ENCODE results near the gene OSBP2.
A peak's percentile ranks its signal among the peaks of the same experiment; 100 is the strongest.

The OSBP2 gene

DNA sequence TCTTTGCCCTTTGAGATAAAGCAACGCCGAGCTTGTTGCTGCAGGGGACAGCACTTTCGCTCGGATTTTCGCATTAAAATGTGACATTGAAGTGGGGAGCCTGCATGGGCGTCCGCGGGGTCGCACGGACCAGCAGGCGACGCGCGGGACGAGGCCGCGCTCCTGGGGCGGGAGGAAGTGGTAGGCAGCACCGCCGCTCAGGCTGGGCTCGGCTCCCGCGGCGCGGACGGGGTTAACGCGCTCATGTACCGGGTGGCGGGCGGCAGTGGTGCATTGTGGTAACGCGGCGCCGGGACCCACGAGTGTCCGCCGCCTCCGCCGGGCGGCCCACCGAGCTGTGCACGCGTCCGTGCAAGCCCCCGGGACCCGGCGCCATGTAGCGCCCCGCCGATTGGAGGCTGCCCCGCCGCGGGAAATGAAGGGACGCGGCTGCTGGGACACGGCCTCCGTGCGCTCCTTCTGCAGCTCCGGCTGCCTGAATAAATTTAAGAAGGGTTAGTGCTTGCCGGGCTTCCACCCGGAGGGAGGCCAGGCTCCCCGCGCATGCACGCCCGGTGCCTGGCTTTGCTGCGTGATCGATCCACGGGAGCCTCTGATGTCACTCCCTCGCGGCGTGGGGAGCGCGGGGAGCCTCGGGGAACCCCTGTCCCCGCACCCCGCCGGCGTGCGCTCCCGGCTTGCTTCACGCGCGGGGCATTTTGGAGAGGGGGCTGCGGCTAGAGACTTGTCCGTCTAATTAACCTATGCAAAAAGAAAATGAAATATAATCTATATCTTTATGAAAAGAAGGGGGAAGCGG, 127.7 kb downstream of the OSBP2 start:
- no peak for DNase-seq

DNA sequence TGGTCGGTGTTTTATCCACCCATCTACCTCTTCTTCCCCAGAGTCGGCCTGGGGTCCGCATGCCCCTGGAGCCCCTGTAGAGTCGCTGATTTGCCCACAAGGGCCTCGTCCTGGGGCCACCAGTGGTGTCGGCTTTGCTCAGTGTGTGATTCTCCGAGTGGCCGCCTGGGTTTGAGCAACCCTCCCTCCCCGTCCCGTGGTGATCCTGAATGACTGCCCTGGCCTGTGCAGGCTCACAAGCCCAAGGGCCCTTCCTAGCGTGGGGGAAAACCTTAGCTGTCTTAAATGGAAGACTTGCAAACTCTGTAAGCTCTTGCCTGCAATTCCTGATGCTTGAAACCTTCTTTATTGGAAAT, 128.3 kb downstream of the OSBP2 start:
- DNase-seq, result no peak

DNA sequence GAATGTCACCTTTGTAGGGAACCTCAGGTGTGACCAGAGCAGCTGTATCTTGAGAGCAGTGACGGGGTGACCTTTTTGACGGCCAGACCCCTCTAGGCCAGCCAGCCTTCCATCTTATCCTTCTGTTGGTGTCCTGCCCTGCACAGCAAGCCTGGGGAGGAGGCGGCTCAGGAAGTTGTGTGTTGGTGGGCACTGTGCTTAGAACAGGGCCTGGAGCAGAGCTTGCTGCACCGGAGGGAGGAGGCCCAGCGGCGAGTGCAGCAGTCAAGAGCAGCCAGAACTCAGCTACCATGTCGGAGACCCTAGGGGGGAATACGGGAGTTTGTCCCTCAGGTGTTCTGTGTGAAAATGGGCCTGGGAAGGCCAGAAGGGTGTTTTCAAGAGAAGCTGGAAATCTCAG, 129.4 kb downstream of the OSBP2 start:
- DNase-seq, result no peak

DNA sequence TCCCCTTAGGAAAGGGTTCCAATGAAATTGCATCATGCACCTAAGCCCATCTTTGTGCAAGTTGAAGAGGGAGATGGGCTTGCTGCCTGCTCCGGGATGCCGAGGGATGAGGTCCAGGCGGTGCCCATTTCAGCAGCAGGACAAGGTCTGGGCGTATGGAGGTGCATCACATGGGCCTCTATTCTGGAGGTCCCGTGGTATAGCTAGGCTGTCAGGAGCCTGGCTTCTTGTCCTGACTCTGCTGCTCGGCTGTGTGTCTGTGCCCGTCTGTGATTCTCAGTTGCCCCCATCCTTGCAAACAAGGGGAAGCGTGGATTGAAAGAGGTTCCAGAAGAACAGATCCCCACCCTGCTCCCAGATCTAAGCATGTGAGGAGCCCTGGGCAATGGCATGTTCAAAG, 130.0 kb downstream of the OSBP2 start:
- DNase-seq, result no peak

DNA sequence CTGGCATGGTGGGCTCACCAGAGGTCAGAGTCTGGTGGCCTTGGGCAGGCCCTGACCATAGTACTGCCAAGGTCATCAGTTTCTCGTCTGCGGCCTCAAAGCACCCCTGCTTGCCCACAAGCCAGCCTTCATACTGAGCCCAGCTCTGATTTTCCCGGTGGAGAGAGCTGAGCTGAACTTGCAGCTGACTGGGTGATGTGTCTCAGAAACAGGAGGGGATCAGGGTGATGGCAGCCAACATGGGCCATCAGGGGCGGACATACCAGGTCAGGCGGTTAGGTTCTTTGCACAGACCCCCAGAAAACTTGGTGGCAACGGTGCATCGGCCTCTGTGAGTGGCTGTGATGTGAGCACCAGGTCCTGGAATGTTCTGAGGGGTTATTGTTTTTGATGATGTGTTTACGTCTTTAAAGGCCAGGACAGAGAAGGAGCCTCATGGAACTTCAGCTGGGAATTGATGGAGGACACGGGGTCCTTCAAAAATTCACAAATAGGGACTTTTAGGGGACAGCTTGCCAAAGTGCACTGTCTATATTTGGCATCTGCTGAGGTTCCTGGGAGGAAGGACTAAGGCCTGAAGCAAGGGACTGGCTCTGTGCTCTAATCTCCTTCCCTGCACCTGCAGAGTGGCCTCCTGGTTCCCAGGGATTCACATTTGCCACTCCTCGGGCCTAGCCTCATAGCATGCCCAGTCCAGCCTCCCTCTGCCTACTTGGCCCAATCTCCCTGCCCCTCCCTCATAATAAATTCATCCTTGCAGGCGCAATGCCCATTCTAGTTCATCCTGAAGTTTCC, 131.2 kb downstream of the OSBP2 start:
- DNase-seq, result no peak

DNA sequence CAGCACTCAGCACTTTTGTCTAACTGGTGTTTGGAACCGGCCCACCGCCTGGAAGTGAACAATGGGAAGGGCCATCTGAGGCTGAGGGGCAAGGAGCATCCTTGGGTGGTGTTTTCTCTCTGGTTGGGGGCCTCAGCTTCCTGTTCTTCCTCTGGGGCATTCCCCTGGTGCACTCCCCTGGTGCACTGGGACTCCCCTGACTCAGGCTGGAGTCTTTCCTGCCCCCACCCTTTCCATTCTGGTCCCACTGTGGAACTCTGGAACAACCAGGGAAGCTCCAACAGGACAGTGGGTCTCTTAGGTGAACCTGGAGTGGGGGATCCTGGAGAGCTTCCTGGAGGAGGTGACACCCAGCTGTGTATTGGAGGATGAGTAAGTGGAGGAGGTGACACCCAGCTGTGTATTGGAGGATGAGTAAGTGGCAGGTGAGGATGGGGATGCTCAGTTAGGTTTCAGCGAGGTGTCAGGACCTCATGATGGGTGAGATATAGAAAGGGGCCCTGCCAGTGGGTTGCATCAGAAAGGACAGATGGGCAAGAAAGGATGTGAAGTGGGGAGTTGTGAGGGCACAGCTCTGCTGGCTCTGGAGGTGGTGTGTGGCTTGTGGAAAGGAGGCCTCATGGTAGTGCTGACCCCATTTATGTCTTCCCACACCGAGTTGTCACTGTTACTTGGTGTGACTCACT, 132.1 kb downstream of the OSBP2 start:
- no peak for DNase-seq

DNA sequence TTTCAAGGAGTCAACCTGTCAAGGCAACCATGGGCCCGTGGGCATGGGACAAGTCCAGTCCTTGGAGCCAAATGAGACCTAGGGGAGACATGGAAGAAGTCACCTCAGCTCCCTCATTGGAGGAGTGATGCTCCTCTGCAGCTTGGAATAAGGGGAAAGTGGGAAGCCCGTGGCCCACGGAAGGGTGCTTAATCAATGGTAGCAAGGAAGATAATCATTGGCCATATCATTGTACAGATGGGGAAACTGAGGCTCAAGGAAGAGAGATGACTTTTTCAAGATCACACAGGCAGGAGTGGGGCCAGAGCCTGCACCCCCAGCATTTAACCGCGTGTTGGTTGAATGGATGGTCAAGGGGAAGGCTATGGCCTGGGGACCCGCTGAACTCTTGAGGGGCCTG, 133.0 kb downstream of the OSBP2 start:
- DNase-seq, result no peak

DNA sequence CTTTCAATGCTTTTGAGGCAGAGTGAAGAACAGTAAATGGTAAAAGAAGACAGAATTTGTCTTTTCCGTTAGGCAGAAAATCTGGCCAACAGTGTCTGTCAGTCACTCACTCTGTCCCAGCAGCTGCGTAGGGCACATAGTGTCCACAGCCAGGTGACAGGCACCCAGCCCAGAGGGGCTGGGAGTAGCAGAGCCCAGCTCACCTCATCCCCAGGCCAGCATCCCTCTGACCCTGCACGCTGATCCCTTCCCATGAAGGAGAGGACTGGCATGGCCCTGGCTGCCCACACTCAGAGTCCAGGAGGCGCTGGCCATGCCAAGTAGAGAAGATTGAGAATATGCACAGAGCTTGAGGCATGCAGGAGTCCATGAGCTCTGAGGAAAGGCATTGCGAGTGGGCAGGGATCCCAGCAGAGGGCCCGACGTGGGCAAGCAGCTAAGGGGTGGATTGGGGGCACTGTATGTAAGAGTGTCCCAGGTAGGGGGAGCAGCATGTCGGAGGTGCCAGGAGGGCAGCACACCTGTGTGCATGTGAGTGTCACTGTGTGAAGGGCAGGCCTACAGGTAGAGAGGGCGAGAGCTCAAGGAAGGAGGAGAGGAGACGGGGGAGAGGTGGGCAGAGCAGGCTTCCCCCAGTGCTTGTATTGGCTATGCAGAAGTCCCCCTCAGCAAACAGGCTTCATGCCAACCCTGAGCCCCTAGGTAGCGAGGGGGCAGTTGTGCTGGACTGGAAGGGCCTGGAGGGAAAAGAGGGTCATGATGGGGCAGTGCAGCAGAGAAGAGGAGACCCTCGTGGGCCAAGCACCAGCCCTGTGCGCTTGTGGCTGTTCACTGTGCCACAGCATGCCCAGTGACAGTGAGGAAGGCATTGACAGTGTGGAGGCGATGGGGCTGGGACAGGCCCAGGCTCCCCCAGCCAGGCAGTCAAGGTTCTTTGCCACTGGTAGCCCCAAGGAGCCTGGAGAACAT, 133.8 kb downstream of the OSBP2 start:
- DNase-seq, result no peak

DNA sequence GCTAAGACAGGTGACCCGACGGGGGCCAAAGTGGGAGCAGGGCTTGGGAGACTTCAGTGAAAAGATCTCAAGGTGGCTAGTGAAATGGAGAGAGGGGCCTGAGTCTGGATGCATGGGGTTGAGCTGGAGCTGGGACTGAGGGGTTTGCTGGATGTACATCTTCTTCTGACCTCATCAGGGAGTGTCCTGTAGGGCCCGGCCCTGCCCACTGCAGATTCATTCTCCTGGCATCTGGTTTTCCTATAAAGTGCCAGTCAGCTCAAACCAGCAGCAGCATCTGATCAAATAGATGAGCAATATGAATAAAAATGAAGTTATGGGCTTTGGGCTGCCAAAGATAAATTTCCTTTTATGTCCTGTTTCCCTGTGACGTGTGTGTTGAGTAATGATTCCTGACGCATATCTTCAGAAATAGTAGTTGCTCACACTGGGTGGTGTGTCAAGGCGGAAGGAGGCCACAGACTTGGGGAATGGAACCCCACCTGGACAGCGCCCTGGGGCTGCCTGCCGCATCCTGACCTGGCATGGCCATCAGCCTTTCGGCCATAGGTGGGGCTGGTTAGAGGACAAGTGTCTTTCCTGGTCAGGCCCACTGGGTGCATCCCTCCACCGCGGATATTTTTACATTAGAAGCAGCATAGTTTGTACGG, 135.4 kb downstream of the OSBP2 start:
- DNase-seq, result peak; percentile 94

DNA sequence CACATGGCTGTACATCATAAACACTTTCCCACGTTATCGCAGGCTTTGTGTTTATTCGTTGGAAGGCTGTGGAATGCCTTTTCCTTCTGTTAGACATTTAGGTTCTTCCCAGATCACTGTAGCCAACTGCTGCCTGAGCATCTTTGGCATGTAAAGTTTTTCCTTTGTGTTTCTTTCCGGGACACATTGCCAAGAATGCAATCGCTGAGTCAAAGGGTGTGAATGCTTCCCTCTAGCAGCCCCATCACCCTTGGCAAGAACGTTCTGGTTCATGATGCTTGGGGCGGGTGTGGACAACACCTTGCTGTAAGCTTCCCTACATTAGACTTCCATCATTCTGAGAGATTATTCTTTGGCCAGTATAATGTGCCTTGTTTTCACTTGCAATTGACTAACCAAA, 136.2 kb downstream of the OSBP2 start:
- DNase-seq, result peak; percentile 91

DNA sequence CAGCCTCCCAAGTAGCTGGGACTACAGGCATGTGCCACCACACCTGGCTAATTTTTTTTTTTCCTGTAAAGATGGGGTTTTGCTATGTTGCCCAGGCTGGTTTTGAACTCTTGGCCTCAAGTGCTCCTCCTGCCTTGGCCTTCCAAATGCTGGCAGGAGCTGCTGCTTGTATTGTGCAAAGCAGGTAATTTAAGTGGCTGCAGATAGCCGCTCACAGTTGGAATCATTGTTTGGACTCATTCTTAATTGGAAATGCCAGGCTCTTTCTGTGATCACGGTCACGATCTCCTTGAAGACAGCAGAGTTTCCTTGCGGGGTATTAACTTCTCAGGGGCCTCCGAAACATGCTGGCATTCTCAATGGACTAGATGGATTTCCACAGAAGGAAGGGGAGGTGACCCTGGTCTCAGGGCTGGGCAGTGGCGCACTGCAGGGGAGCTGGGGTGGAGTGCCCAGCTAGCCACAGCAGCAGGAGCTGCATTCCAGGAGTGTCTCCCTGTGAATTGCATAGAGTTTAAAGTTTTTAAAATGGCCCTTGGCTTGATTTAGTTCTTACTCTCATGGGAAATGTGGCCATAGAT, 137.8 kb downstream of the OSBP2 start:
- no peak for DNase-seq

DNA sequence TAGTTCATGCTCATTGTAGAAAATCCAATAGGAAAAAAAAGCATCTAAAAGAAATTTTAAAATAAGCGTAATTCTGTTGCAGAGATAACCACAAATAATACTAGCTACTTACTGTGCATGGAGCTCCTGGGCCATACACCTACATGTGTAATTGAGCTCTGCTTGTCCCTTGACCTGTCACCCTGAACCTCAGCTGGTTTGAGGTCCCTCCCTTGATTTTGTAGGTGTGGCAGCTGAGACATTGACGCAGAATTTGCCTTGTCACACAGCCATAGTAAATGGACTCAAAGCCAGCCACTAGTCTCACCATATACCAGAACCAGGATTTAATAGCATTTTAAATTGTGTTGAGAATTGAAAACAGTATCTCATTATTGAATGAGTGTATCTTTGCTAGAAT, 138.6 kb downstream of the OSBP2 start:
- DNase-seq, result no peak

DNA sequence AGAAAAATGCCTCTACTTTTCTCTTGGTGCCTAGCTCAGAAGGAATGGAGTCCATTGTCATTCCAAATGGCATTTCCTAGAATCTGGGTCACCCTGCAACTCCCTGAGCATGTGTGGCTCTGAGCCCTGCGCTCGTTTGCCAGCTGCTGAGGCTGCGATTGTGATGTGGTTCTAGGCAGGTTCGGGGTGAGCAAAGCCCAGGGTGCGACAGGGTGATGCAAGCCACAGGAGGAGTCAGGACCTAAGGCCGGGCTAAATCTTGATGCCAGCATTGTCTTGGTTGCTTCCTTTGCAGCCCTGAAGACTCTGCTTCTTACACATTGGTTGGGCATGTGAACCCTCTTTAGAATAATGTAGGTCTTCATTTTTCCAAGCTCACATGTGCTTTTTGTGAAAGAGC, 142.9 kb downstream of the OSBP2 start:
- DNase-seq, result no peak

DNA sequence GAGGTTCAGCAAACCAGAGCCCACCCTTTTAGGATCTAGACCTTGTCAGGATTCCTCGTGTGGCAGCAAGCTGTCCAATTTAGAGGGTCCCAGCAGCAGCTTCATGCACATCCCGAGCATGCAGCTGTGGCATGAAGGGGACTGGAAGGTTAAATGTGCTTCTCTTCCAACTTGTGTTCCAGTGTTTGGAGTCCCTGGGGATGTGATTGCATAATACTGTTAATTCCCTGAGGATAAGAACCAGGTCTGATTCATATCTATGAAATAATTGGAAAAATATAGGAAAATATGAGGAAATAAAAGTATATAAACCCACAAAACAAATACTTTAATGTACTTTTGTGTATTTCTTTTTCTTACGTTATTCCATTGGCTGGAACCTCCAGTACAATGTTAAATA, 143.4 kb downstream of the OSBP2 start:
- DNase-seq, result no peak

DNA sequence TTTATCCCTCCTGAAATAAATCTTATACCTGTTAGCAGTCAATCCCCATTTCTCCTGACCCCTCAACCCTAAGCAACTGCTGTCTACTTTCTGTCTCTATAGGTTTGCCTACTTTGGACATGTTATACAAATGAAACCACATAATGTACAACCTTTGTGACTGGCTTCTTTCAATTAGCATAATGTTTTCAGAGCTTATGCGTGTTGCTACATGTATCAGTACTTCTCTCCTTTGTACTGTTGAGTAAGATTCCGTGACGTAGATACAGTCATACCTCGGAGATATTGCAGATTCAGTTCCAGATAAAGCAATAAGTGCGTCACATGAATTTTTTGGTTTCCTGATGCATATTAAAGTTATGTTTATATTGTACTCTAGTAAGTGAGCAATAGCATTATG, 146.6 kb downstream of the OSBP2 start:
- DNase-seq, result no peak

DNA sequence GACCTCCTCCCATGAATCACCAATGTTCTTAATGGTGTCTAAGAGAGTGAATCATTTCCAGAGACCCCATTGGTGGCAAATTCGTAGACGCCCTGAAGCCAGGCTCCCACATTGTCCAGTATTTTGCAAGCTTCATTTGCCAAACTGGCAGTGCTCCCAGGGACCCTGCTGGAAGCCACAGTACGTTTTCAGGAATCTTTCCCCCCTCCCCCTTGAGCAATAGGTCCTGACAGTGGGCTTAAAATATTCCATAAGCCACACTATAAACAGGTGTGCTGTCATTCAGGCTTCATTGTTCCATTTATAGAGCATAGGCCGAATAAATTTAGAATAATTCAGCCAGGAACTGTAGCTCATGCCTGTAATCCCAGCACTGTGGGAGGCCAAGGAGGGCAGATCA, 148.6 kb downstream of the OSBP2 start:
- DNase-seq, result no peak

DNA sequence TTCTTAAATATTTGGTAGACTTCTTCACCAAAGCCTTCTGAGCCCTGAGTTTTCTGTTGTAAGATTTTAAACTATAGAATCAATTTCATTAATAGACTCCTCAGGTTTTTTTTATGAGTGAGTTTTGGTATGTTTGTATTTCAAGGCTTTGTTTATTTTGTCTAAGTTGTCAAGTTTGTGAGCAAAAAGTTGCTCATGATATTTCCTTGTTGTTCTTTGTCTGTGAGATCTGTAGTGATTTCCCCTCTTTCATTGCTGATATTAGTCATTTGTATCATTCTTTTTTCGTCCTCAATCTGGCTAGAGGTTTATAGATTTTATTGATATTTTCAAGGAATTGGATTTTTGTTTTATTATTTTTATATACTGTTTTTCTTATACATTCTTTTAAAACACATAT, 152.9 kb downstream of the OSBP2 start:
- no peak for DNase-seq

DNA sequence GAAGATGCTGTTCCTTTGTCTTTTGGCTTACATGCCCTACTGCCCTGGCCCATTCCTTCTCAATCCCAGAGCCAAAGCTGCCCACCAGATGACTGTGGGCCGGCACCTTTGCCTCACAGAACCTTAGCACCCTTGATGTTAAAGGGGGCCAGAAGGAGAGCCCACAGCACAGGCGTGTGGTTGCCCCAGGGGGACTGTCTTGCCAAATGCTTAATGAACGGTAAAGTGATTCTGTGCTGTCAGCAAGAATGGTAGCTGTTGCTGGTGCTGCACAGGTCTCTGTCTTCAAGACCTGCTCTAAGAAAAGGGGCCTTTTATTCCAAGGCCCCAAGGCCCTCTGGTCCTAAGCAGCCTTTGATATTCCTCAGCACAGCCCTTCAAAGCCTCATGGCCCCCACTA, 160.6 kb downstream of the OSBP2 start:
- DNase-seq, result no peak

DNA sequence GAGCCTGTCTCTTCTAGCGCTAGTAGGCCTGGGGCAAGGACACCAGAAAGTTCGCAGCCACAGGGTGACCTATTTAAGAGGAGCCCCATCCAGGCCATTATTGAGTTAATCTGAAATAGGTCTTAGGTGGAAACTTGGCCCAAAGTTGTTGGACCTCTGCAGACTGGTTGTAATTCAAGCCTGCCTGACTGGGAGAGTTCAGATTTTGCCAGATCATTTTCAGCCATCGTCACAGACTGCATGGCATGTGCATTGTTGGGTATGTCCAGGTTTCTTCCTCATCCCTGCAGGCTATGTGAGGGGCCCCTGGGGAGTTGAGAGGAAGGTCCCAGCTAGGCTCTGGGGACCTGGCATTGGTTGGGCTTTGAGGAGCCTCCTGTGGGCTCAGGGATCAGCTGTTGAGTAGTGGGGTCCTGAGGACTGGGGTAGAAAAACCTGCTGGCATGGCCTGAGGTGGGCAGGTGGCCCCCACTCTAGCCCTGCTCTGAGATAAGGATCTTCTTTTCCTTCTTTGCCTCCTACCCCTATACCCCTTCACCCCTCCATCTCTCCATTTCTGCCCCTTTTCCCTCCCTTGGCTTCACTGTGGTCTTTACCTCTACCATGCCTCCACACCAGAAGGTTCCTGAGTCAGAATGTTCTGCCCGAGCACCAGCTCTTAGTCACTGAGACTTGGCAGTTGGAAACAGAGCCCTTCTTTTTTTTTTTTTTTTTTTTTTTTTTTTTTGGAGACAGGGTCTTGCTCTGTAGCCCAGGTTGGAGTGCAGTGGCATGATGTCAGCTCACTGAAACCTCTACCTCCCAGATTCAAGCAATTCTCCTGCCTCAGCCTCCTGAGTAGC, 161.2 kb downstream of the OSBP2 start:
- DNase-seq, result no peak

DNA sequence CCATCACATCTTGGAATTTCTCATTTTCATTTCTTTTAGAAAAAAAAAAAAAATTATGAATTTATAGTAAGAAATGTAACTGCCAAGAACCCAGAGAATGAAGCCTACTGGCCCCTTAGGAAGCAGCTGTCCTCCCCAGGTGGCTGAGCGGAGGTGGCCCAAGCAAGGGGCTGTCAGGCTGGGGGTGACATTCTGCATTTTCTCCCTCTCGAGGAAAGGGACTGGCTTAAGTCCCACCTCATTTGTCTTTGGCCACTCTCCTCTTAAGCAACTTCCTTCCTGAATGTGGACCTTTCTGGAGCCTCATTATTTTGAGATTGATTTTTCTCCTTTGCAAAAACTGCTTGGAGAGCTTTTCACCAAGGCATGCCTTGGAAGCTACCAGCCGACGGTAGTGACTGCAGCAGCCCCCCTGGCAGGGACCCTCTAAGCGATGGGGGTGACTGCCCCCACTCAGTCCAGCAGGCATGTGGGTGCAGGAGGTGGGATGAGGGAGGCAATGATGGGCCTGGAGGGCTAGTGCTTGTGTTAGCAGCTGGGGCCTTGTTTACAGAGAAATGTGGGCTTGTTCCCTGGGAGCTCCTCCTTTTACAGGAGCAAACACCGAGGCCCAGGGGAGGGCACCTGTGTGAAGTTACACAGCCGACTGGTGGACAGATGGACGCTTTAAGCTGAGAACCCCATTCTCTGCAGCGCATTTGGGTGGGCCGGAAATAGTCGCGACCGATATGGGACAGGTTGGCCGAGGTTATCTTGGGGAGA, 162.2 kb downstream of the OSBP2 start:
- no peak for DNase-seq
